H9 (cell line): ENCODE data around the gene FAM163B. TPM values are rescaled to one million over a fixed set of nuclear protein-coding genes. Genes with fewer than 3 reads are reported as not detected.
A peak's percentile ranks its signal among the peaks of the same experiment; 100 is the strongest.

Source experiments
- DNase-seq: peaks from one replicate; pipeline ENCODE4 v3.0.0-alpha.2; 2017
- H2AFZ ChIP-seq: one replicate; pipeline ENCODE4 v1.6.1; 2013; ENCODE audit warnings: mild to moderate bottlenecking, low read length, control low read depth, moderate library complexity
- H2AK5ac ChIP-seq: 2 replicates; pipeline ENCODE4 v1.6.1; 2013; ENCODE audit warnings: low read length, control low read depth, mixed read lengths; ENCODE audit not compliant: insufficient read length
- H2BK120ac ChIP-seq: one replicate; pipeline ENCODE4 v1.6.1; 2013; ENCODE audit warnings: low read depth, mild to moderate bottlenecking, low read length, control low read depth, inconsistent platforms; ENCODE audit not compliant: poor library complexity, severe bottlenecking
- H2BK12ac ChIP-seq: 2 replicates; pipeline ENCODE4 v1.6.1; 2013; ENCODE audit warnings: low read length, control low read depth, mixed read lengths, low read depth; ENCODE audit not compliant: insufficient read length
- H2BK15ac ChIP-seq: 2 replicates; pipeline ENCODE4 v1.6.1; 2013; ENCODE audit warnings: low read depth, low read length, control low read depth
- H2BK20ac ChIP-seq: one replicate; pipeline ENCODE4 v1.6.1; 2013; ENCODE audit warnings: low read depth, mild to moderate bottlenecking, low read length, control low read depth, inconsistent platforms; ENCODE audit not compliant: poor library complexity, severe bottlenecking
- H2BK5ac ChIP-seq: 2 replicates; pipeline ENCODE4 v1.6.1; 2013; ENCODE audit warnings: low read length, control low read depth, mixed read lengths; ENCODE audit not compliant: insufficient read length
- H3K14ac ChIP-seq: 2 replicates; pipeline ENCODE4 v1.6.1; 2013; ENCODE audit warnings: low read length, control low read depth; ENCODE audit not compliant: insufficient read depth
- H3K18ac ChIP-seq: 2 replicates; pipeline ENCODE4 v1.6.1; 2013; ENCODE audit warnings: low read depth, mild to moderate bottlenecking, mixed read lengths, low read length, control low read depth; ENCODE audit not compliant: insufficient read length
- H3K23ac ChIP-seq: 2 replicates; pipeline ENCODE4 v1.6.1; 2013; ENCODE audit warnings: low read length, control low read depth, mixed read lengths, low read depth; ENCODE audit not compliant: insufficient read length
- H3K23me2 ChIP-seq: 2 replicates; pipeline ENCODE4 v1.6.1; 2013; ENCODE audit warnings: low read depth, mild to moderate bottlenecking, mixed read lengths, low read length, control low read depth; ENCODE audit not compliant: insufficient read length, poor library complexity, severe bottlenecking
- H3K27ac ChIP-seq: 2 replicates; pipeline ENCODE4 v1.5.1; 2013; ENCODE audit warnings: low read length, control low read depth, mixed read lengths, low read depth; ENCODE audit not compliant: insufficient read length
- H3K27me3 ChIP-seq: 2 replicates; pipeline ENCODE4 v1.6.1; 2013; ENCODE audit warnings: low read length, control low read depth, inconsistent platforms; ENCODE audit not compliant: insufficient read depth
- H3K4ac ChIP-seq: 2 replicates; pipeline ENCODE4 v1.6.1; 2013; ENCODE audit warnings: low read depth, mild to moderate bottlenecking, control low read depth, inconsistent platforms, low read length, moderate library complexity
- H3K4me1 ChIP-seq: 2 replicates; pipeline ENCODE4 v1.6.1; 2013; ENCODE audit warnings: low read length, control low read depth, inconsistent platforms; ENCODE audit not compliant: insufficient read depth
- H3K4me2 ChIP-seq: 2 replicates; pipeline ENCODE4 v1.6.1; 2013; ENCODE audit warnings: low read length, control low read depth, mixed read lengths; ENCODE audit not compliant: insufficient read length, insufficient read depth
- H3K56ac ChIP-seq: 2 replicates; pipeline ENCODE4 v1.6.1; 2013; ENCODE audit warnings: low read depth, mild to moderate bottlenecking, mixed read lengths, low read length, control low read depth; ENCODE audit not compliant: insufficient read length
- H3K79me1 ChIP-seq: 2 replicates; pipeline ENCODE4 v1.6.1; 2013; ENCODE audit warnings: low read depth, mild to moderate bottlenecking, moderate library complexity, low read length, control low read depth, inconsistent platforms; ENCODE audit not compliant: insufficient read depth, poor library complexity, severe bottlenecking
- H3K79me2 ChIP-seq: 2 replicates; pipeline ENCODE4 v1.6.1; 2013; ENCODE audit warnings: low read length, control low read depth, inconsistent platforms; ENCODE audit not compliant: insufficient read depth
- H3K9ac ChIP-seq: 2 replicates; pipeline ENCODE4 v1.6.1; 2013; ENCODE audit warnings: low read length, control low read depth, mixed read lengths; ENCODE audit not compliant: insufficient read length; ENCODE audit errors: extremely low read depth
- H3K9me3 ChIP-seq: one replicate; pipeline ENCODE4 v1.6.1; 2013; ENCODE audit warnings: low read depth, low read length, inconsistent platforms; ENCODE audit not compliant: control insufficient read depth
- H3T11ph ChIP-seq: one replicate; pipeline ENCODE4 v1.6.1; 2013; ENCODE audit warnings: mild to moderate bottlenecking, low read length, control low read depth, inconsistent platforms
- H4K20me1 ChIP-seq: one replicate; pipeline ENCODE4 v1.6.1; 2013; ENCODE audit not compliant: control insufficient read depth, insufficient read length, insufficient read depth
- H4K5ac ChIP-seq: 2 replicates; pipeline ENCODE4 v1.6.1; 2013; ENCODE audit warnings: low read depth, mild to moderate bottlenecking, mixed read lengths, low read length, control low read depth; ENCODE audit not compliant: insufficient read length
- H4K8ac ChIP-seq: replicated peaks from 2 replicates; pipeline ENCODE4 v1.6.1; 2013; ENCODE audit warnings: low read length, control low read depth, mixed read lengths, low read depth; ENCODE audit not compliant: insufficient read length
- H4K91ac ChIP-seq: 2 replicates; pipeline ENCODE4 v1.6.1; 2013; ENCODE audit warnings: low read depth, mild to moderate bottlenecking, moderate library complexity, mixed read lengths, low read length, control low read depth; ENCODE audit not compliant: insufficient read length
- H3K27ac Mint-ChIP-seq, 3 experiments: 2 replicates in 2 of 3; 3 replicates in 1 of 3; pipeline ENCODE4 v1.8.0; 2020 to 2021; ENCODE audit warnings: mixed read lengths in 3 of 3, mild to moderate bottlenecking in 1 of 3, moderate library complexity in 1 of 3
- H3K27me3 Mint-ChIP-seq: 2 replicates; pipeline ENCODE4 v1.8.0; 2021; ENCODE audit warnings: low read depth, mild to moderate bottlenecking, moderate library complexity, mixed read lengths
- H3K36me3 Mint-ChIP-seq, 3 experiments: 2 replicates in 2 of 3; 3 replicates in 1 of 3; pipeline ENCODE4 v1.8.0; 2020 to 2021; ENCODE audit warnings: low read depth in 3 of 3, mixed read lengths in 3 of 3; ENCODE audit not compliant: insufficient read depth in 1 of 3
- H3K4me1 Mint-ChIP-seq, 2 experiments: 2 replicates each; pipeline ENCODE4 v1.8.0; 2020; ENCODE audit warnings: mixed read lengths in 2 of 2
- H3K4me3 Mint-ChIP-seq, 2 experiments: 2 replicates in 1 of 2; 3 replicates in 1 of 2; pipeline ENCODE4 v1.8.0; 2020 to 2021; ENCODE audit warnings: mild to moderate bottlenecking in 2 of 2, mixed read lengths in 2 of 2, moderate library complexity in 1 of 2
- H3K9me3 Mint-ChIP-seq, 2 experiments: 2 replicates in 1 of 2; 3 replicates in 1 of 2; pipeline ENCODE4 v1.8.0; 2020; ENCODE audit warnings: mild to moderate bottlenecking in 2 of 2, mixed read lengths in 2 of 2, moderate library complexity in 1 of 2
- CTCF ChIP-seq: fragments of 200-600 bp; sonication (generic); conservative IDR thresholded peaks from 3 replicates; pipeline ENCODE4 v1.8.0; 2021; ENCODE audit warnings: antibody characterized with exemption, mild to moderate bottlenecking
- WGBS: extraction: QIAGEN DNeasy Blood & Tissue Kit; methylation state at CpG from one replicate; pipeline ENCODE4 v1.1.7; 2013; ENCODE audit warnings: missing lambda C conversion rate, low lambda C conversion rate, mixed read lengths; ENCODE audit not compliant: insufficient read length; ENCODE audit errors: extremely low coverage; 5-methylcytosine and 5-hydroxymethylcytosine counted together
- total RNA-seq: library from RNA; stranded (reverse); gene quantifications from 2 replicates; pipeline ENCODE4 v1.2.1, GENCODE V29; 2021

The FAM163B gene
- total RNA-seq, 1 experiment from 2014 or later, result 0.39 TPM

- Histone ChIP-seq H3K18ac (no peak overlapping the region), H3K9ac (no peak overlapping the region), H3K56ac (no peak overlapping the region), H3K4ac (no peak overlapping the region), H3K79me1 (no peaks in the 10 kb centered on the region), H3K79me2 (no peaks in the 10 kb centered on the region), H2BK20ac (no peak overlapping the region), H3K27me3 (no peaks in the 10 kb centered on the region), H2BK5ac (no peak overlapping the region), H3K23ac (no peak overlapping the region), H2BK15ac (no peak overlapping the region), H2BK120ac (no peak overlapping the region), H3K27ac (no peak overlapping the region), H2AK5ac (no peak overlapping the region), H4K91ac (no peak overlapping the region), H3K9me3 (no peaks in the 10 kb centered on the region), H3K23me2 (no peaks in the 10 kb centered on the region), H3K14ac (peak overlapping the region; percentile 54; the same call in 1 of the 2 replicates), H2AFZ (no peak overlapping the region), H3T11ph (no peak overlapping the region), H4K8ac (no peak overlapping the region), H3K4me2 (no peak overlapping the region), H4K5ac (no peak overlapping the region), H2BK12ac (no peak overlapping the region), H4K20me1 (no peaks in the 10 kb centered on the region), H3K4me1 (peaks cover 9% of the 10 kb centered on the region)
- Mint-ChIP-seq H3K4me3 (no peak overlapping the region), H3K4me1 (peaks cover 26 to 42% of the 10 kb centered on the region in 2 experiments), H3K27ac (no peak overlapping the region; a peak in 1 of 7 replicates), H3K27me3 (peaks cover 2% of the 10 kb centered on the region), H3K9me3 (no peaks in the 10 kb centered on the region), H3K36me3 (no peaks in the 10 kb centered on the region)
- TF ChIP-seq CTCF, result no peak
- peak; percentile 50 for DNase-seq
- no CpG with 5 or more reads among the region's 24 CpGs for WGBS
Measured at GRCh38 chr9:133634081-133634691, 25.0 kb upstream of the FAM163B start.
